NCI-H2107 (cell line): ENCODE measurements around the gene TBX2.

Source experiments
- DNase-seq: peaks from one replicate; lab custom pipeline; 2025; lab: John Stamatoyannopoulos, UW

The TBX2 gene

DNA sequence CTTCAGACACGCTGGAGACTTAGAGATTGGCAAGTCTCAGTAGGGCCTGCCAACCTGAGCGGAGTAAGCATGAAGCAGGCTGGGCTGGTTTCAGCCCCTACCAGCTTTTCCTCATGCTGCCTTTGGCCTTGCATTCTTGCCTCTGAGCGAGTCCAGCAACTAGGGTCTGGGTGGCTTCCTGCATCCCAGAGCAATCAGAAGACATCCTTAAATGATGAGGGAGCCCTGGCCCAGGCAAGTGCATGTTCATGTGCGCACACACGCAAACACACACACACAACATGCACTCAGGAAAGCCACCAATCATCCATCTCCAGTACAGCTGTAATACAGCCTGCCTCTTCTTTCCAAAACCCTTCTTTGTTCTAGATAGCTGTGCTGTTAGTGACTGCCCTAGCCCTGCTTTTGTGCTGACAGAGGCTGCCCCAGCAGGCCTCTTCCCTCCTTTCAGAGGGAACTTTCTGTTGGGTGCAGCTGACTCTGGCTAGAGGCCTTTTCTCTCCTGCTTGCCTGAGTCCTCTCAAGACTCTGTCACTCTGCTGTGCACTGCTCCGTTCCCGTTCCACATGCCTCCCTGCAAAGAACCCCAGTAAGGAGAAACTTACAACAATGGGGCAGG lies 30.7 kb upstream of the TBX2 start:
- no peak for DNase-seq

- no peak for DNase-seq
Observed at GRCh38 chr17:61369751-61370150, 29.9 kb upstream of the TBX2 start.

DNA sequence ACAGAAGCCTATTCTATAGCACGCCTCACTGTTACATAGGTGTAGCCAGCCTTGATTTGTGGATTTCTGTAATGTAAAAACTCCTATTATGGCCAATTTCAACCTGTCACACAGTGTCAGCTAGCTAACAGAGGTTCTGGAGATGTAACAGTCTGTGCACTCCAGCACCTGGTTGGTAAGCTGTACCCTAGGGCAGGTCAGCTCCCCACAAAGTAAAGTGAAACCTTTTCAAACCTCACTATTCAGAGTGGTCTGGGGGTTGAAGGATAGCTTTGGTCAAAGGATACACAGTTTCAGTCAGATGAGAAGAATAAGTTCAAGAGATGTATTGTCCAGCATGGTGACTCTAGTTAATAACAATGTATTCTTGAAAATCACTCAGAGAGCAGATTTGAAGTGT lies 28.5 kb upstream of the TBX2 start:
- DNase-seq, result no peak

DNA sequence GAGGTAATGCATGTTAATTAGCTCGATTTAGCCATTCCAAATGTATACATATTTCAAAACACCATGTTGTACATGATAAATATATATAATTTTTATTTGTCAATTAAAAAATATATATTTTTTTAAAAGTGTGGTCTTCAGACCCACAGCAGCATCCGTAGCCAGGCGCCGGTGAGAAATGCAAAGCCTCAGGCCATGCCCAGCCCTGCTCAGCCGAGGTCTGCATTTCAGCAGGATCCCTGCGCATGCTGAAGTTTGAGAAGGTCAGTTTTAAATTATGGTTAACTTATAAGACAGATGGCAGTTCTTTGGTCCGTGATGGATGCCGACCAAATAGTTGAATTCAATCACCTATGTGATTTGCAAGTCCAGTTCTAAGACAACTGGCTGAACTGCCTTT lies 28.0 kb upstream of the TBX2 start:
- DNase-seq, result no peak

DNA sequence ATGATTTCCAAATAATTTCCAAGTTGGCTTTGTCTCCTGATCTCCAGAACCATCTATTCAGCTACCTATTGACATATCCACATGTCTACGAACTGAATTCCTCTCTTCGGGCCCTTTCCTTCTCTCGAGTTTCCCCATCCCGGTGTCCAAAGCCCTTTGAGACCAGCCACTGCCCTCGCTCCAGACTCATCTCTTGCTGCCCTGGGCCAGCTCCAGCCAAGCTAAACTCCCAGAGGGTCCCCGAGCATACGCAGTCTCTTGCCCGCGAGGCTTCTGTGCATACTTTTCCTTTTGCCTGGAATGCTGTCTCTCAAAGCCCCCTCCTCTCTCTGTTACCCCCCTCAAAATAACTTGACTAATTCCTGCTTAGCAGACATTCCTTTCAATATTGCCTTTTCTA lies 27.2 kb upstream of the TBX2 start:
- DNase-seq, result no peak

- no peak for DNase-seq
Observed at GRCh38 chr17:61376931-61377838, 22.5 kb upstream of the TBX2 start.

DNA sequence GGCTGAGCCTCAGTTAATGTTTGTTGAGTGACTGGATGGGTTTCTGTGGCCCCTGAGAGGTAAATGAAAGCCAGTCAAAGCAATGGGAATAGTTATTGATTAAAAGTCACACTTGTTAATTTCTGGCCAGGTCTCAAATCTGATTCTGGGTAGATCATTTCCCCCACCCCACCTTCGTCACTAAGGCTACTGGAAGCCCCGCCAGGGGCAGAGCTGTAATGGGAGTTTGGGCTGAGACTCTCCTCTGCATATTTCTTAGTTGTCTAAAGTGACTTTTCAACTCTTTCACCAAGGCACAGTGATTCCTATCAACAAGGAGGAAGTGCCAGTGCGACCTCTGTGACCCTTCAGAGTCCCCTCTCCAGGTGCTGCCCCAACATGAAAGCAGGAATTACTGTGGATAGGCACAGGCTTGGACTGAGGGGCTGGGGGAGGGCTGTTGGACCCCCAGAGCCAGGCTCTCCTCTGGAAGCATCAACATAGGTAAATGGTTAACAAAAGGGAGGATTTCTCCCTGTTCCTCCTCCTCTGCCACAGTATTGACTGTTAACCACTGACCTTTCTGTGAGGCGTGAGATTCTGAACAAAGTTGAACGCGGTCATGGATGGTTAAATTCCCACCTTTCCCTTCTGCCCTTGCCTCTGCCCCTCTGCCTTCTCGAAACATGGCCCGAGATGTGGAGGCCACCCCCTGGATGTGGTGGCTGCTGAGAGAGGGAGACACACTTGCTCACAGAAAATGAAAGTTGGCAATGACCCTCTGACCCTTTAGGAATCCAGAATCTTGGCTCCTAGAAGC lies 20.8 kb upstream of the TBX2 start:
- DNase-seq, result no peak

GRCh38 chr17:61379457-61380216 lies 20.0 kb upstream of the TBX2 start:
- DNase-seq, result no peak

DNA sequence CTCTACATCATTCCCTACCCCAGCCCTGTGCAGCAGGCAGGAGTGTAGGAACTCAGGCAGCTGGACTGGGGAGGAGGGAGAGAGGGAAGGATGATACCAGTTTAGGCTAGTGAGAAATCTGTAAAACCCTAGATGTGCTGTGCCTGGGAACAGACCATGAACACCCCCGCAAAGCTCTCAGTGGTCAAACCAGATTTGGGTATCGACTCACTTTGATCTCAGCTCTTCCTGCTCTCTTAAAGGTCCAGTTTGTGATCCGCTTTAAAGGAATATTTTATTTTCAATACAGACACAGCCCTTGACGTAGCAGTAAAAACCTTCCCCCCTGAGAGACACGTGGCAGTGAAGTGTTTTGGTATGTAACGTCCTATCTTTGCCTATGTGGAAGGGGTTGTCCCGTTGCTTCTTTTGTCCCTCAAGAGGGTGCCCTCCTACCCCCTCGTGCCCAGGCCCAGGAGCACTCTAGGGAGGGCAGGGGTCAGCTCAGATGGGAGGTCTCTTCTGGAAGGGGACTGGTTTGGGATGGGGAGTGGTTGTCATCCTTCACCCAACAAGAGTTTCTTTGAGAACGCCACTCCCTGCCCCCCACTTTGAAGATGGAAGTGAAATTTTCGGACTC lies 19.3 kb upstream of the TBX2 start:
- DNase-seq, result no peak

DNA sequence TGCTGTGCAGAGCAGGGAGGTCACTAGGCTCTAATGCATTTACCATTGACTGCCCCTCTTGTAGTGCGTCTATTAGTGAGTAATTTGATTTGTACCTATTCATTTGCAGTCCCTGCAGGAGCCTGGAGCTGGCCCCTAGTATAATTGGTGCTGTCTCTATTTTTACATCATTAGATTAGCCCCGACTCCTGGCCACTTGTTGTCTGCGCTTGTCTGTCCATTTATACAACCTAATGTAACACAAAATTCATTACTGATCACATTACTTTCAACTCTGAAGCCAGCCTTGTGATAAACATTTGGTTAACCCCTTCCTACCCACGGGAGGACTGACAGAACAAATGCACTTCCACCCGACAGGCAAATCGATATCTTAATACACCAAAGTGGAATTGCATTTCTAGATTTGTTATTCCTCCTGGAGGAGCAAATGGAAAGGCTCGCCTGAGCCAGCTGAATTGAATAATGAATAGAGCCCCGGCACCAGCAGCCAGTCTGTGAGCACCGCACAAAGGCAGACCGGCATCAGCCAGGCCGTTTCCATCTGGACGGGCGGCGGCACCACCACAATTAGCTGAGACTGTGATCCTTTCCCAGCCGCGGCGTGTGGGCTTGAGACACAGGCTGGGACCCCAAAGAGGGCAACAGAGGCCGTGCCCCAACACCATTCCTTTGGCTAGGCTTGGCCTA lies 18.7 kb upstream of the TBX2 start:
- no peak for DNase-seq

GRCh38 chr17:61381537-61381936 lies 18.1 kb upstream of the TBX2 start:
- no peak for DNase-seq

DNA sequence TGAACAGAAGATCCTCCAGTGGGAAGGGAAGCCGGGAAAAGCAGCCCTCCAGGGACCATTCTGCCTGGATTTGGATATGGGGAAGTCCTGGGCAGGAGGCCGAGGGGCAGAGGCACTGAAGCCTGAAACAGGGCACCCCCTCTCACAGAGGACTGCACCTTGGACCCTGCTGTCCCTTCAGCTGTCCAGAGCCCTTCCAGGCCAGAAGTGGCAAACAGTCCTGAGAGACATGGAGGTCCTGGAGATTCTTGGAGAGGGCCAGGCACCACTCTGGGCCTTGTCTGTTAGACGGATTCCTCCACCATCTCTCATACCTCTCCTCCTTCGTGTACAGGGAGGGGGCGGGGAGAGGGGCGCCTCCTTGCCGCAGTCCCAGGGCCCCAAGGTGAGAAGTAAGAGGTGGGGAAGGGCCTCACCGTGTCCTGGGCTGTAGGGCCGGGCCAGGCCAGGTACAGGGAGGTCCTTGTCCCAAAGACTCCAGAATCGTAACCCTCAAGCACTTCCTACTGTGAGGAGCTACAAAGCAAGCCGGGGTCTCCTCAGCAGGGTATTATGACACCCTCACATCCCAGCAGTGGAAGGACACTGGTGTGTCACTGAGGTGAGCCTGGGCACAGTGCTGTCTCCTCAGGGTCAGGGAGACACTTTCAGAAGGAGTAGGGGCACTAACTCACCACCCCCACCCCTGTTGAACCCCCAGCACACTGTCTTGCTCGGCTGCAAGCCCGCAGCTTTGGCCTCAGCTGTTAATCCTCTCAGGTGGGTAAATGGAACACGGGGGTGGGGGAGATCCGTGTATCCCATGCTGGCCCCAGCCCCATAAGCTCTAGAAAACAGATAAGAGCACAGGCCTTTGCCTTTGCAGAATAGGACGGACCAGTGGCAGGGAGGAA lies 16.6 kb upstream of the TBX2 start:
- DNase-seq, result no peak

GRCh38 chr17:61383689-61384201 lies 15.9 kb upstream of the TBX2 start:
- DNase-seq, result no peak

- DNase-seq, result no peak
Observed at GRCh38 chr17:61384354-61384691, 15.3 kb upstream of the TBX2 start.

DNA sequence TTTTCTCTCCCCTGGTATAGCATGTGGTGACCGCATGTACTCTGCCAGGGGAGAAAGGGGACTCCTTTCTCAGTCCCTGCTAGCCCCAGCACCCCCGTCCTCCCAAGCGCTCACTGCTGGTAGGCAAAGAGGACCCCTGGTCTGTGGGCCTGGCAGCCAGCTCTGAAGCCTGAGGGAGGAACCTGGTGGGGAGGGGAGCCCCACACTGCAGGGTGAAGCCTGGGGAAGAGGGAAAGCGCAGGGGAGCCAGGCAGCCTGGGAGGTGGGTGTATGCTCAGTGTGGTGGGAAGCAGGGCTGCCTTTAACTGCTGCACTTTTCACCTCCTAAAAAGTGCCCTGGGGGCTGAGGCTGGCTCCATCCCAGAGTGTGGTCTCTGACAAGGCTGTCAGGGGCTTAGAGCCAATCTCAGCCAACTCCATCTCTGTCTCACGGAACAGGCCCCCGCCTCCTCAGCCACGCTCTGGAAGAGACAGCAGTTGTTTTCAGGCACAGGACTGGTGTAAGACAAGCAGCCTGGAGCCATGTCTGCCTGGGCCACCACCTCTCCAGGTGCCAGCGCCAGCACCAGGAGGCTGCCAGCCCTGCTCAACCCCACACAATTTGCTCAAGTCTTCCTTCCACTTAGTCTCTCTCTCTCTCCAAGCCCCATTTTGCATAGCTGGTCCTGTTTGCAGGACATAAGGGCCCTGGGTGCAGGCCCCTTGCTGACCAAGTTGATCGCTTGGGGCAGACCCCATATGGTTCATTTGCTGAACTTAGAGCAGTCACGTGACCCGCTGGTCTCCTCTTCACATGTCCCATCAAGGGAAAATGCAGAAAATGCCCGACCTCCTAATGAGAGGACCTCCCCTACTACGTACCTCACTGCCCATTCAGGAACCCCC lies 14.7 kb upstream of the TBX2 start:
- DNase-seq, result no peak

- DNase-seq, result no peak
Observed at GRCh38 chr17:61385577-61386236, 13.9 kb upstream of the TBX2 start.

DNA sequence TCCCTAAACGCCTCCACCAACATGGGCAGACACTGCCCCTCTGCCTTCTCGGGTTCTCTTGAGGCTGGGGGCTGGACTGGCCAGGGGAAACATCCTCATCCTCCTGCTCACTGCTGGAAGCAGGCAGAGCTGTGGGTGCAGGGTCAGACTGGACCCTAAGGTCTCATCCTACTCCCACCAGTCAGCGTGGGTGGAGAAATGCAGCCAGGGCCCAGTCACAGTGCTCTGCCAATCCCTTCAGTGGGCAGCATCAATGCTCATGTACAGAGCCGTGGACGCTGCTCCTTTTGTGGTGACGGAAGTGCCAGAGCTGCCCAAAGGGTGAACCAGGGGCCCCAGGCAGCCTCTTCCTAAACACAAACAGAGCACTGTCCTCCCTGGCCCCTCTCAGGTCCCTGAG lies 13.4 kb upstream of the TBX2 start:
- no peak for DNase-seq

DNA sequence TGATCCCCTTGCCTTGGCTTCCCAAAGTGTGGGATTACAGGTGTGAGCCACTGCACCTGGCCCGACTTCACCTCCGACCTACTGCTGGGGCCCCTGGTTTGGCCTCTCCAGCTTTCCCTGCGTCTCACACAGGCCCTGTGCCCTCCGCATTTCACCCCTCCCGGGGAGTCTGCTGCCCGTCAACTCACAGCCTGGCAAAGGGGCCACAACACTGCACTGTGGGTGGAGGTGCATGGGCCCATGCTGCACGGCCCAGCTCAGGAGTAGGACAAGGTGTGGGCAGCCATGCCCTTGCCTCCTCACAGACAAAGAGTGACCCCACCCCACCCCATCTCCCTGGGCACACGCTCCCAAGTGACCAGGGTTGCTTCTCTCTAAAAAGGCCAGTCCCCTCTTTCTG lies 12.6 kb upstream of the TBX2 start:
- no peak for DNase-seq
